ENCODE measurements around the gene CRK. TPM values are rescaled to one million over a fixed set of nuclear protein-coding genes. Genes with fewer than 3 reads are reported as not detected.
"Not testable (repeated sequence)": the region's sequence is repeated elsewhere in the genome, so short reads cannot be mapped to it uniquely, and the experiment has no call there.

The CRK gene
- total RNA-seq, 1 experiment from 2014 or later, result 74.7 TPM

DNA sequence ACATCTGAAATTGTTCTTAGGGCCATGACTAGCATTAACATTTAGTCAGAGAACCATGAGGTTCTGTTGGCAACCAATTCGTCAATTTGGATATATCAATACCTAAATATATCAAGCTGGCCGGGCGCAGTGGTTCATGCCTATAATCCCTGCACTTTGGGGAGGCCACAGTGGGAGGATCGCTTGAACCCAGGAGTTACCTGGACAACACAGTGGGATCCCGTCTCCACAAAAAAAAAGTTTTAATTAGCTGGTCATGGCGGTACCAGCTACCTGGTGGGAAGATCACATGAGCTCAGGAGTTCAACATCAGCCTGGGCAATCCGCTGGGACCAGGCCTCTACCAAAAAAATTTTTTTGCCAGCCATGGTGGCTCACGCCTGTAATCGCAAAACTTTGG is 64.5 kb downstream of the CRK start:
- DNase-seq (ENCODE audit: extremely low read depth, low read depth), result no peak

DNA sequence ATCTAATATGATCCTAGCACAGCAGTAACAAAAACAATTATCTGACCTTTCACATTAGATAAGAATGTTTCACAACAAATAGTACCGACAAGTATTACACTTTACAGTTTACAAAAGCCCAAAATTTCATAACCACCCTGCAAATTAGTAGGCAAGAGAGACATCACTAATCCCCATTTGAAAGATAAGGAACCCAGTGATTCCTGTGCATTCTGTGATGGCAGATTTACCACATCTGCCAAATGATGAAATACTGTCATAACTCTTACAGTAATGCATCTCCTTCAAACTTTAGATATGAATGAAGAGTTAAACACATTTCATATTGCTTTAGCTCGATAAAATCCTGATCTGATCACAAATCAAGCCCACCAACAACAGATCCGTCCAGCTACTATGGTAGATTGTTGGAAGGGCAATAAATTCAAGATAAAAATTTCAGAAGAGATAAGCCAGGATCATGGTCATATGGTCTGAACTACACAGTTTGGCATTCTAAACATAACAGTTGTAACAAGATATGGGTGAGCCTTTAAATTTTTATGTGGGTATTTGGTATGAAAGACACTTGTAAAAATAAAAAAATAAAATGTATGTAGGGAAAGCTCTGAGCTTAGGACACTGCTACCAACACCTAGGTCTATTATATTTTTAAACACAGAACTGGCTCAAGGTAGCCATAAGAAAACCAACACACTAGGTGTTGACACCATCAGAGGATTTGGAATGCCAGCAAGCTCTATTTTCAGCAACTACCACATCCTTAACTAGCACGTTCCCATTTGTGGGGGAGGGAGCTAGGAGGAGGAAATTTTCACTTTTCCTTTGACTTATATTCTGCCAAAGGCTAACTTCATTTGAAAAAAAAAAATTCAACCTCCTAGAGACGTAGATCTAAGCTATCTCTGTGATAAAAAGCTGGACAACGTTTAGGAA is 65.3 kb downstream of the CRK start:
- no peak for DNase-seq (ENCODE audit: extremely low read depth, low read depth)

- not testable (repeated sequence) for DNase-seq (ENCODE audit: extremely low read depth, low read depth)
These were observed 68.4 kb downstream of the CRK start for GRCh38 chr17:1387490-1388227.

- DNase-seq (ENCODE audit: extremely low read depth, low read depth), result not testable (repeated sequence)
These were observed 69.3 kb downstream of the CRK start for GRCh38 chr17:1386675-1387190.

DNA sequence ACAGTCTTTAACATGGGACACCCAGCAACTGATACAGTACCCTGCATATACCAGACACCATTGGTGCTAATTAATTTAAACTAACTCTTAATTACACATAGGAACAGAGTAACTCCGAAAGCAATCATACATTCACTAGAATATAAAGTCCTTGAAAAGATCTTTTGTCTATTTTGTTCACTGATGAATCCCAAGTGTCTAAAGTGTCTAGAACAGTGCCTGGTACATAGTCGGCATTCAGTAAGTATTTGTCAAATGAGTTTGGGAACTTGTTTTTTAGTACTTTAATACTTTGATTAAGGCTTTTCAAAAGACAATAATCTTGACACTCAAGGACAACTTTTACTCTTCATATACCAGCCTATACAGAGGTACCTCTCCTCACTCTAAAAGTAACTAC is 69.8 kb downstream of the CRK start:
- no peak for DNase-seq (ENCODE audit: extremely low read depth, low read depth)

DNA sequence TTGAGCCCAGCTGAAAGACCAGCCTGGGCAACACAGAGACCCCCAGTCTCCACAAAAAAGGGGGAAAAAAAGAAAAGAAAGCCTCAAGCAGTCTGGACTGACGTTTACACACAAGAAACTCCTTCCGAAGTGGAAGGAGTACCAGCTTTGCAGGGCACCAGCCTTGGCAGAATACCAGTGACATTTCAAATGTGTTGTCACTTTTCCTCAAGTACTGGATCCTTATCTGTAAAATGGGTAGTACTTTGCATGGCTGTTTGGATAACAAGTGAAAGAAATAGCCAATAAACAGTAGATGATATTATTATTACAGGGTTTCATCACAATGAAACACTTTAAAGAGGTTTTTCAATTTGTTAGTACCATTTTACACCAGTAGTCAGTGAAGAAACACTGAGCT is 70.2 kb downstream of the CRK start:
- no peak for DNase-seq (ENCODE audit: extremely low read depth, low read depth)

DNA sequence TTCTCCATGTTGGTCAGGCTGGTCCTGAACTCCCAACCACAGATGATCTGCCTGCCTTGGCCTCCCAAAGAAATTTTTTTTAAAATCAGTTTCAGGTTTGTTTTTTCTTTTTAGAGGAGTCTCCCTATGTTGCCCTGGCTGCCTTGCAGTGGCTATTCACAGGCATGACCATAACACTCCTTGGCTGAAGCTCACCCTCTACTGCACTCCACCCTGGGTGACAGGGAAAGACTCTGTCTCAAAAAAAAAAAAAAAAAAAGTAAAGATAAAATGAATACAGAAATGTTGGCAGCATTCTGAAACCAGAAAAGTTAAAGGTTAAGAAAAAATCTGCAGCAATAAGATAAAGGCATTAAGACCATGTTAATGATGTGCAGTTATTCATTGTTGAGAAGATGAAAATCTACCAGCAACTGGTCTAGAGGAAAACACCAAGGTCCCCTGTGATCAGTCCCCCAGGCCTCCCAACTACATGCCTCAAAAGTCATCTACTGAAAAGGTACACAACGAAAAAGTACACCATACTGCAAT is 71.1 kb downstream of the CRK start:
- no peak for DNase-seq (ENCODE audit: extremely low read depth, low read depth)

GRCh38 chr17:1379930-1380313 is 76.1 kb downstream of the CRK start:
- DNase-seq (ENCODE audit: extremely low read depth, low read depth), result no peak

DNA sequence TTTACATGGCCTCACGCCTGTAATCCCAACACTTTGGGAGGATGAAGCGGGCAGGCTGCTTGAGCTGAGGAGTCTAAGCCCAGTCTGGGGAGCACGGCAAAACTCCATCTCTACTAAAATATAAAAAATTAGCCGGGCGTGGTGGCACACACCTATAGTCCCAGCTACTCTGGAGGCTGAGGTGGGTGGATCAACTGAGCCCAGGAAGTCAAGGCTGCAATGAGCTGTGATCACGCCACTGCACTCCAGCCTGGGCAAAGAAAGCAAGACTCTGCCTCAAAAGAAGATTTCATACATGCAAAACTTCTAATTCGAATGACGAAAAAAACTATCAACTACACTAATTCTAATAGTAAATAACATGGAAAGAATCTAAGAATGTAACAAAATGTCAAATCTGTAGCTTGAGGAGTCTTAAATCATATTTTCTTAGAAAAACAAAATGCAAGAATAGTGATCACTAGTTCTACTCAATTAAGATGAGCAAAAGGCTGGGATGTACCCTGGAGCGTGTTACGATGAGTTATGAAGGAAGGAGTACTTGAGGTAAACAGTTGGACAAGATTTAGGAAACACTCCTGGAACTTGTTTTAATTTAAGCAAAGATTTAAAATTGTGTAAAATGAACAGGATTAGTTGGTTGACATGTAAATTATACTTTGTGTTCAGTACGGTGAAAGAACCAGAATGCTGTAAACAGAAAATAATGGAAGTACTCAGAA is 76.7 kb downstream of the CRK start:
- no peak for DNase-seq (ENCODE audit: extremely low read depth, low read depth)

- DNase-seq (ENCODE audit: extremely low read depth, low read depth), result not testable (repeated sequence)
These were observed 77.6 kb downstream of the CRK start for GRCh38 chr17:1378476-1378860.

- no peak for DNase-seq (ENCODE audit: extremely low read depth, low read depth)
These were observed 78.7 kb downstream of the CRK start for GRCh38 chr17:1377334-1377733.

DNA sequence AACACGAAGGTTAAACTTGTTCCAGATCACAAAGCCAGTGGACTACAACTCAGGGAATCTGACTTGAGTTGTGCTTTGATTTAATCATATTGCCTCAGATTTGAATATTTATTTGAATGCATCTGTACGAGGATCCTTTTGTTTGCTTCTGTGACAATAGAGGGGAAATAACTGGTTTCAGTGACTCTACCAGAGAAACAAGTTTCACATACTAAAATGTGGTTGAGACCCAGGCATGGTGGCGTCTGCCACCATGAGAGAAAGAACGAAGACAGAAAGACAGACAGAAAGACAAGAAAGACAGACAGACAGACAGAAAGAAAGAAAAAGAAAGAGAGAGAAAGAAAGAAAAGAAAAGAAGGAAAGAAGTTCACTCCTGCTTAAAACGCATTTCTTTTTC is 80.0 kb downstream of the CRK start:
- no peak for DNase-seq (ENCODE audit: extremely low read depth, low read depth)

- DNase-seq (ENCODE audit: extremely low read depth, low read depth), result no peak
These were observed 80.4 kb downstream of the CRK start for GRCh38 chr17:1375615-1376014.

GRCh38 chr17:1374431-1375177 is 81.4 kb downstream of the CRK start:
- no peak for DNase-seq (ENCODE audit: extremely low read depth, low read depth)

GRCh38 chr17:1373707-1374237 is 82.3 kb downstream of the CRK start:
- no peak for DNase-seq (ENCODE audit: extremely low read depth, low read depth)

DNA sequence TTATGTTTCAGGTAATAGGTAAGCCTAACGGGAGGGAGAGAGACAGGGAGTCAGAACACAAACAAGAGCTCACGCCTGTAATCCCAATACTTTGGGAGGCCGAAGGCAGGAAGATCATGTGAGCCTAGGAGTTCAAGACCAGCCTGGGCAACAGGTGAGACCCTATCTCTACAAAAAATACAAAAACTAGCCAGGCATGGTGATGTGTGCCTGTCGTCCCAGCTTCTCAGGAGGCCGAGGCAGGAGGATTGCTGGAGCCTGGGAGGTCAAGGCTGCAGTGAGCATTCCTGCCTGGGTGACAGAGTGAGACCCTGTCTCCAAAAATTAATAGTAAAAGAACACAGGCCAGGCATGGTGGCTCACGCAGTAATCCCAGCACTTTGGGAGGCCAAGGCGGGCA is 83.4 kb downstream of the CRK start:
- DNase-seq (ENCODE audit: extremely low read depth, low read depth), result no peak

DNA sequence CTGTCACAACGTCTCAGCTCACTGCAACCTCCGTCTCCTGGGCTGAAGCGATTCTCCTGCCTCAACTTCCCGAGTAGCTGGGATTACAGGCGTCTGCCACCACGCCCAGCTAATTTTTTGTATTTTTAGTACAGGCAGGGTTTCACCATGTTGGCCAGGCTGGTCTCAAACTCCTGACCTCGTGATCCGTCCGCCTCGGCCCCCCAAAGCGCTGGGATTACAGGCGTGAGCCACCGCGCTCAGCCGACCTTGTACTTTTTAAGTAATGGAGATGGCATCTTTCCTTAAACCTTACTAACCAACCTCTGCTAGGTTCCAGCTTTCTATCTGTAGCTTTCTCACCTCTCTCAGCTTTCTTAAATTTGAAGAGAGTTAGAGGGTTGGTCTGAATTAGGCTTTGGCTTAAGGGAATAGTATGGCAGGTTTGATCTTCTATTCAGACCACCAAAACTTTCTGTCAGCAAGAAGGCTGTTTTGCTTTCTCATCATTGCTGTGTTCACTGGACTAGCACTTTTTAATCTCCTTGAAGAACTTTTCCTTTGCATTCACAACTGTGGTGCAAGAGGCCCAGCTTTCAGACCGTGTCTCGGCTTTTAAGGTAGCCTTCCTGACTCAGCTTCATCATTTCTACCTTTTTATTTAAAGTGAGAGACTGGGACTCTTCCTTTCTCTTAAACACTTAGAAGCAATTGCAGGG is 84.0 kb downstream of the CRK start:
- DNase-seq (ENCODE audit: extremely low read depth, low read depth), result no peak
